ENCODE data around the gene TYW1B. TPM values are rescaled to one million over a fixed set of nuclear protein-coding genes. Genes with fewer than 3 reads are reported as not detected.

Gene TYW1B

Small RNA genes lying within 50 kb of the gene (microRNA-seq; reads per million reads assigned to microRNA genes)
- gene MIR4650-2 = not detected

All from HL-60 (cell line).